Sigmoid colon (tissue), 7 donors: ENCODE measurements around the gene PIGT. TPM values are rescaled to one million over a fixed set of nuclear protein-coding genes. Genes with fewer than 3 reads are reported as not detected.

Experiments
- DNase-seq: peaks from one replicate; pipeline ENCODE4 v3.0.0-alpha.2; 2019
- H3K27ac ChIP-seq, 4 donors: fragments of 200-600 bp; sonication (generic); one replicate each; pipeline ENCODE4 v1.5.1; 2016 to 2019; ENCODE audit warnings: mild to moderate bottlenecking in 1 of 4
- H3K27me3 ChIP-seq, 3 donors: fragments of 200-600 bp; sonication (generic); one replicate each; pipeline ENCODE4 v1.5.1; 2019; ENCODE audit warnings: mild to moderate bottlenecking in 1 of 3
- H3K36me3 ChIP-seq, 4 donors: fragments of 200-600 bp; sonication (generic); one replicate each; pipeline ENCODE4 v1.5.1; 2016 to 2019
- H3K4me1 ChIP-seq, 4 donors: fragments of 200-600 bp; sonication (generic); one replicate each; pipeline ENCODE4 v1.5.1; 2017 to 2019
- H3K4me3 ChIP-seq, 4 donors: fragments of 200-600 bp; sonication (generic); one replicate each; pipeline ENCODE4 v1.5.1; 2017 to 2019; ENCODE audit warnings: mild to moderate bottlenecking in 2 of 4, moderate library complexity in 1 of 4
- H3K9me3 ChIP-seq, 4 donors: fragments of 200-600 bp in 3 of 4; sonication (generic) in 3 of 4; one replicate each; pipeline versions ENCODE4 v1.5.1 to v1.6.1; 2013 to 2019
- EP300 ChIP-seq, 4 donors: sonication (generic); formaldehyde crosslinking; IDR thresholded peaks; one replicate each; pipeline ENCODE4 v1.6.1; 2017; ENCODE audit warnings: antibody characterized with exemption in 4 of 4
- POLR2A ChIP-seq, 2 donors: fragments of 450-650 bp; IDR thresholded peaks; one replicate each; pipeline ENCODE4 v1.6.1; 2016; ENCODE audit warnings: antibody characterized with exemption in 2 of 2, mild to moderate bottlenecking in 2 of 2, moderate library complexity in 2 of 2
- POLR2AphosphoS5 ChIP-seq, 4 donors: sonication (generic); formaldehyde crosslinking; IDR thresholded peaks; one replicate each; pipeline ENCODE4 v1.6.1; 2017; ENCODE audit warnings: antibody characterized with exemption in 4 of 4
- WGBS, 2 donors: extraction: QIAGEN DNeasy Blood & Tissue Kit; methylation state at CpG; one replicate each; pipeline ENCODE4 v1.1.7; 2013; 5-methylcytosine and 5-hydroxymethylcytosine counted together
- intact Hi-C: fragments of 100-400 bp; cut with DNase I; formaldehyde crosslinking; loops from one replicate; pipeline ENCODE4 v1.15.1; 2023
- polyA plus RNA-seq, 3 donors: library from polyadenylated mRNA; stranded (reverse); fragments of 200-250 nt; gene quantifications; one replicate each; pipeline ENCODE4 v1.2.3, GENCODE V29; 2013
- total RNA-seq, 4 donors: library from RNA; depleted of rRNA; stranded (reverse); fragments of >200 nt; gene quantifications; one replicate each; pipeline ENCODE4 v1.1.0, GENCODE V29; 2016
- TF ChIP-seq, protein P1 (sequence below), 4 experiments: fragments of 450-650 bp in 3 of 4; fragments of 200-600 bp in 1 of 4; IDR thresholded peaks; one replicate each; pipeline ENCODE4 v1.5.1; 2016 to 2019; ENCODE audit warnings: antibody characterized with exemption in 4 of 4, mild to moderate bottlenecking in 3 of 4, moderate library complexity in 2 of 4
- donor health status: healthy with polysubstance abuse.
- donor health status: Bipolar disorder and iron deficiency.
- donor health status: healthy.

PIGT gene
- total and polyA plus RNA-seq, 7 donors = 33.0 to 98.7 (median 51.6) TPM

- Histone ChIP-seq H3K27me3 (no peaks in the 10 kb centered on the region), H3K4me3 (no peak overlapping the region), H3K9me3 (no peaks in the 10 kb centered on the region), H3K4me1 (no peaks in the 10 kb centered on the region), H3K36me3 (no peaks in the 10 kb centered on the region), H3K27ac (no peak overlapping the region)
- DNase-seq = no peak
- TF ChIP-seq, protein P1, sequence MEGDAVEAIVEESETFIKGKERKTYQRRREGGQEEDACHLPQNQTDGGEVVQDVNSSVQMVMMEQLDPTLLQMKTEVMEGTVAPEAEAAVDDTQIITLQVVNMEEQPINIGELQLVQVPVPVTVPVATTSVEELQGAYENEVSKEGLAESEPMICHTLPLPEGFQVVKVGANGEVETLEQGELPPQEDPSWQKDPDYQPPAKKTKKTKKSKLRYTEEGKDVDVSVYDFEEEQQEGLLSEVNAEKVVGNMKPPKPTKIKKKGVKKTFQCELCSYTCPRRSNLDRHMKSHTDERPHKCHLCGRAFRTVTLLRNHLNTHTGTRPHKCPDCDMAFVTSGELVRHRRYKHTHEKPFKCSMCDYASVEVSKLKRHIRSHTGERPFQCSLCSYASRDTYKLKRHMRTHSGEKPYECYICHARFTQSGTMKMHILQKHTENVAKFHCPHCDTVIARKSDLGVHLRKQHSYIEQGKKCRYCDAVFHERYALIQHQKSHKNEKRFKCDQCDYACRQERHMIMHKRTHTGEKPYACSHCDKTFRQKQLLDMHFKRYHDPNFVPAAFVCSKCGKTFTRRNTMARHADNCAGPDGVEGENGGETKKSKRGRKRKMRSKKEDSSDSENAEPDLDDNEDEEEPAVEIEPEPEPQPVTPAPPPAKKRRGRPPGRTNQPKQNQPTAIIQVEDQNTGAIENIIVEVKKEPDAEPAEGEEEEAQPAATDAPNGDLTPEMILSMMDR (IDR thresholded peaks at IDR 0.05) = no peak
- TF ChIP-seq EP300 (IDR thresholded peaks at IDR 0.05) = no peak
- no peak for TF ChIP-seq POLR2AphosphoS5 (IDR thresholded peaks at IDR 0.05)
- TF ChIP-seq POLR2A (IDR thresholded peaks at IDR 0.05) = no peak
- 87 to 91% methylated on average over 21 of the region's 21 CpGs for WGBS, 2 donors
- intact Hi-C loops = no loop called here
Observed at GRCh38 chr20:45394221-45395113, 21.5 kb upstream of the PIGT start.

DNA sequence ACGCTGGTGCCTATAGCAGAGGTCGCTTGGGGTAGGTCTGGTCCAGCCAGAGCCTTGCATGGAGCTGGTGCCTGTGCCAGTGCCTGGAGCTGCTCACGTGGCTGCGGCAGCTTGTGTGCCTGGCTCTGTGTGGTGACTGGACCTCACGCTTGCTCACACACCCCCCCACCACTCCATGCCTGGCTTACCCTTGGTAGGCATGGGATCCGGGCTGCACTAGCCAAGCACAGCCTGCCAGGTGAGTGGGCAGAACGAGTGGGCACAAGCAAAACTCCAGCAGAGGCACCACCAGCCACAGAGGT lies 20.9 kb upstream of the PIGT start:
- H3K27ac ChIP-seq = no peak overlapping the region
- intact Hi-C loops = no loop called here
- DNase-seq = no peak
- H3K4me1 ChIP-seq = no peaks in the 10 kb centered on the region
- no peaks in the 10 kb centered on the region for H3K9me3 ChIP-seq
- no peak overlapping the region for H3K4me3 ChIP-seq
- no peaks in the 10 kb centered on the region for H3K36me3 ChIP-seq
- H3K27me3 ChIP-seq = no peaks in the 10 kb centered on the region
- no peak for TF ChIP-seq POLR2A (IDR thresholded peaks at IDR 0.05)
- TF ChIP-seq EP300 (IDR thresholded peaks at IDR 0.05) = no peak
- TF ChIP-seq, protein P1 (IDR thresholded peaks at IDR 0.05) = no peak
- TF ChIP-seq POLR2AphosphoS5 (IDR thresholded peaks at IDR 0.05) = no peak
- WGBS, 2 donors = 93 to 94% methylated on average over 7 of the region's 7 CpGs

DNA sequence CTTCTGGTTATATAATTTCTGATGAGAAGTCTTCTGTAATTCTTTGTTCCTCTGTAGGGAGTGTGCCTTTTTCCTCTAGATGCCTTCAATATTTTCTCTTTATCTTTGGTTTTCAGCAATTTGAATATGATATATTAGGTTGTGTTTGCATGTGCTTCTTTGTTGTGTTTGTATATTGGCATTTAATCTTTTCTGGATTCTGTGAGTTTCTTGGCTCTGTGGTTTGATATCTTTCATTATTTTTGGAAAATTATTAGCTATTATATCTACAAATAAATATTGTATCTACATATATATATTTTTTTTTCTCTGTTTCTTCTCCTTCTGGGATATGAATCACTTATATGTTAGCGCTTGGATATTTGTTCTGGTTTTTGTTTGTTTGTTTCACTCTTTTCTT lies 16.9 kb upstream of the PIGT start:
- H3K27me3 ChIP-seq = no peaks in the 10 kb centered on the region
- no peak overlapping the region for H3K27ac ChIP-seq
- H3K4me1 ChIP-seq = no peaks in the 10 kb centered on the region
- WGBS, 2 donors = 93 to 98% methylated on average over 1 of the region's 1 CpG
- H3K36me3 ChIP-seq = no peaks in the 10 kb centered on the region
- TF ChIP-seq, protein P1 (IDR thresholded peaks at IDR 0.05) = no peak
- no peak for TF ChIP-seq POLR2A (IDR thresholded peaks at IDR 0.05)
- no peak for TF ChIP-seq EP300 (IDR thresholded peaks at IDR 0.05)
- TF ChIP-seq POLR2AphosphoS5 (IDR thresholded peaks at IDR 0.05) = no peak
- intact Hi-C loops = no loop called here
- DNase-seq = no peak
- H3K4me3 ChIP-seq = no peak overlapping the region
- peaks cover 0 to 5% (median 0%) of the 10 kb centered on the region in 4 donors for H3K9me3 ChIP-seq

- no peak overlapping the region for H3K27ac ChIP-seq
- no peaks in the 10 kb centered on the region for H3K36me3 ChIP-seq
- peaks cover 0 to 5% (median 0%) of the 10 kb centered on the region in 4 donors for H3K9me3 ChIP-seq
- H3K27me3 ChIP-seq = no peaks in the 10 kb centered on the region
- no peak overlapping the region for H3K4me3 ChIP-seq
- no peak for DNase-seq
- 97 to 98% methylated on average over 6 of the region's 6 CpGs for WGBS, 2 donors
- no peak for TF ChIP-seq POLR2A (IDR thresholded peaks at IDR 0.05)
- TF ChIP-seq EP300 (IDR thresholded peaks at IDR 0.05) = no peak
- TF ChIP-seq, protein P1 (IDR thresholded peaks at IDR 0.05) = no peak
- TF ChIP-seq POLR2AphosphoS5 (IDR thresholded peaks at IDR 0.05) = no peak
- intact Hi-C loops = loop anchor here (10.0 kb wide), 1 partner anchor 436 kb away; the partner anchor contains the start of genes STK4 and TOMM34
- H3K4me1 ChIP-seq = peaks cover 0 to 2% (median 0%) of the 10 kb centered on the region in 4 donors
Observed at GRCh38 chr20:45400346-45401031, 15.5 kb upstream of the PIGT start.
